Activated CD8-positive, alpha-beta memory T cell treated with anti-CD3 and anti-CD28 coated beads for 36 hours (primary cell): ENCODE data around the gene LYZ. TPM values are rescaled to one million over a fixed set of nuclear protein-coding genes. Genes with fewer than 3 reads are reported as not detected.

ENCODE experiments used
- CTCF ChIA-PET: fragments of 350-600 bp; sonication (Branson Sonifier 250); formaldehyde crosslinking; loops from one replicate; lab custom pipeline; 2021; ENCODE audit warnings: antibody characterized with exemption; lab: Charles Lee
- POLR2A ChIA-PET: fragments of 350-600 bp; sonication (Branson Sonifier 250); formaldehyde crosslinking; loops from one replicate; lab custom pipeline; 2021; ENCODE audit warnings: antibody characterized with exemption; lab: Charles Lee
- total RNA-seq, 2 experiments: library from RNA; stranded (reverse); gene quantifications; one replicate each; pipeline ENCODE4 v1.2.3, GENCODE V29; 2021

LYZ gene
- total RNA-seq, 2 experiments from 2014 or later = not detected

- ChIA-PET POLR2A (interaction anchor here (0.6 kb wide), 1 partner anchor 127 kb away, joined by 3 read pairs; no protein-coding TSS in a partner anchor), CTCF (no interaction called here)
Measured at GRCh38 chr12:69337311-69338090, 10.7 kb upstream of the LYZ start.

GRCh38 chr12:69338120-69338859, 9.9 kb upstream of the LYZ start:
- ChIA-PET POLR2A (interaction anchor here (0.6 kb wide), 1 partner anchor 126 kb away, joined by 3 read pairs; no protein-coding TSS in a partner anchor), CTCF (no interaction called here)

GRCh38 chr12:69338936-69339335, 9.2 kb upstream of the LYZ start:
- ChIA-PET CTCF (no interaction called here), POLR2A (no interaction called here)

GRCh38 chr12:69339999-69340398, 8.2 kb upstream of the LYZ start:
- ChIA-PET CTCF (no interaction called here), POLR2A (no interaction called here)

GRCh38 chr12:69341328-69341727, 6.9 kb upstream of the LYZ start:
- CTCF ChIA-PET = interaction anchor here (0.8 kb wide), 1 partner anchor 13 kb away, joined by 3 read pairs; no protein-coding TSS in a partner anchor
- POLR2A ChIA-PET = no interaction called here

GRCh38 chr12:69342421-69342820, 5.8 kb upstream of the LYZ start:
- POLR2A ChIA-PET = interaction anchor here (0.5 kb wide), 1 partner anchor 23 kb away, joined by 4 read pairs; no protein-coding TSS in a partner anchor
- CTCF ChIA-PET = interaction anchor here (1.1 kb wide), 1 partner anchor 53 kb away, joined by 3 read pairs; no protein-coding TSS in a partner anchor

GRCh38 chr12:69343357-69343756, 4.8 kb upstream of the LYZ start:
- POLR2A ChIA-PET = no interaction called here

GRCh38 chr12:69343885-69344612, 4.1 kb upstream of the LYZ start:
- ChIA-PET CTCF (no interaction called here), POLR2A (no interaction called here)

More at GRCh38 chr12:69343357-69343756, 4.8 kb upstream of the LYZ start:
- CTCF ChIA-PET = no interaction called here

GRCh38 chr12:69345077-69345476, 3.1 kb upstream of the LYZ start:
- POLR2A ChIA-PET = no interaction called here
- CTCF ChIA-PET = no interaction called here

GRCh38 chr12:69345742-69346141, 2.4 kb upstream of the LYZ start:
- ChIA-PET POLR2A (no interaction called here), CTCF (no interaction called here)

GRCh38 chr12:69350002-69350626, 1.9 kb downstream of the LYZ start:
- CTCF ChIA-PET = interaction anchor here (1.0 kb wide), 1 partner anchor 19 kb away, joined by 3 read pairs; no protein-coding TSS in a partner anchor
- POLR2A ChIA-PET = no interaction called here

GRCh38 chr12:69350777-69351176, 2.6 kb downstream of the LYZ start:
- ChIA-PET POLR2A (no interaction called here), CTCF (interaction anchor here (0.7 kb wide), 1 partner anchor 21 kb away, joined by 4 read pairs; no protein-coding TSS in a partner anchor)

- POLR2A ChIA-PET = no interaction called here
- CTCF ChIA-PET = no interaction called here
Measured at GRCh38 chr12:69351462-69352236, 3.5 kb downstream of the LYZ start.

- CTCF ChIA-PET = no interaction called here
- POLR2A ChIA-PET = no interaction called here
Measured at GRCh38 chr12:69352904-69353303, 4.7 kb downstream of the LYZ start.

- CTCF ChIA-PET = interaction anchor here (0.8 kb wide), 1 partner anchor 12 kb away, joined by 3 read pairs; no protein-coding TSS in a partner anchor
- POLR2A ChIA-PET = no interaction called here
Measured at GRCh38 chr12:69354172-69354555, 6.0 kb downstream of the LYZ start.

GRCh38 chr12:69354556-69355187, 6.5 kb downstream of the LYZ start:
- ChIA-PET CTCF (interaction anchor here (0.8 kb wide), 1 partner anchor 13 kb away, joined by 3 read pairs; no protein-coding TSS in a partner anchor), POLR2A (no interaction called here)

GRCh38 chr12:69355363-69356028, 7.3 kb downstream of the LYZ start:
- ChIA-PET CTCF (no interaction called here), POLR2A (no interaction called here)
